ENCODE results near the gene CDC42.

Gene CDC42

GRCh38 chr1:22077728-22078127 is 25.2 kb downstream of the CDC42 start:
- Histone ChIP-seq H4K12ac (ENCODE audit: low read depth, low read length) (no peak overlapping the region), H4K8ac (ENCODE audit: low read depth, low read length) (no peak overlapping the region), H2BK12ac (ENCODE audit: low read length) (no peak overlapping the region), H2AK5ac (ENCODE audit: low read length) (no peak overlapping the region), H3K36me3 (ENCODE audit: control insufficient read depth in 1 of 2, insufficient read depth in 2 of 2, low read length in 2 of 2) (peaks cover 6 to 14% of the 10 kb centered on the region in 2 experiments), H2BK120ac (ENCODE audit: insufficient read depth, low read length, poor library complexity) (no peak overlapping the region), H3K14ac (ENCODE audit: low read length) (no peak overlapping the region), H3K4ac (ENCODE audit: low read depth, low read length) (peak overlapping the region; percentile 93), H3K27ac (ENCODE audit: low read depth, low read length) (no peak overlapping the region), H3K79me2 (ENCODE audit: control insufficient read depth, insufficient read depth, low read length, poor library complexity) (peaks cover 18% of the 10 kb centered on the region), H3K4me1 (ENCODE audit: control insufficient read depth in 1 of 2, insufficient read depth in 2 of 2, low read length in 2 of 2) (peaks cover 2 to 4% of the 10 kb centered on the region in 2 experiments), H3K27me3 (ENCODE audit: insufficient read depth, low read length) (no peaks in the 10 kb centered on the region), H3K23ac (ENCODE audit: low read length) (peak overlapping the region; percentile 1), H2BK5ac (ENCODE audit: low read depth, low read length, poor library complexity) (no peak overlapping the region), H3K79me1 (ENCODE audit: low read length) (no peaks in the 10 kb centered on the region), H2AFZ (ENCODE audit: insufficient read depth, low read length, poor library complexity) (no peak overlapping the region), H3K18ac (ENCODE audit: low read length) (no peak overlapping the region), H3K4me2 (ENCODE audit: low read length) (no peak overlapping the region), H4K91ac (ENCODE audit: low read depth, low read length) (no peak overlapping the region), H3K9me3 (ENCODE audit: insufficient read depth, low read depth, low read length) (no peaks in the 10 kb centered on the region), H3K9ac (ENCODE audit: low read length) (no peak overlapping the region), H3K4me3 (ENCODE audit: low read depth, low read length) (no peak overlapping the region)
- DNase-seq = peak in 1 of 2 donors; percentile 26
- WGBS (ENCODE audit: extremely low coverage, insufficient coverage, insufficient read length) = no CpG with 5 or more reads among the region's 5 CpGs

GRCh38 chr1:22078133-22078532 is 25.6 kb downstream of the CDC42 start:
- H2AK5ac ChIP-seq (ENCODE audit: low read length) = no peak overlapping the region
- no peak overlapping the region for H3K4me2 ChIP-seq (ENCODE audit: low read length)
- H2BK120ac ChIP-seq (ENCODE audit: insufficient read depth, low read length, poor library complexity) = no peak overlapping the region
- peaks cover 9 to 17% of the 10 kb centered on the region in 2 experiments for H3K36me3 ChIP-seq (ENCODE audit: control insufficient read depth in 1 of 2, insufficient read depth in 2 of 2, low read length in 2 of 2)
- H3K18ac ChIP-seq (ENCODE audit: low read length) = no peak overlapping the region
- H2AFZ ChIP-seq (ENCODE audit: insufficient read depth, low read length, poor library complexity) = no peak overlapping the region
- H2BK5ac ChIP-seq (ENCODE audit: low read depth, low read length, poor library complexity) = no peak overlapping the region
- H3K79me1 ChIP-seq (ENCODE audit: low read length) = no peaks in the 10 kb centered on the region
- H3K9ac ChIP-seq (ENCODE audit: low read length) = no peak overlapping the region
- peaks cover 18% of the 10 kb centered on the region for H3K79me2 ChIP-seq (ENCODE audit: control insufficient read depth, insufficient read depth, low read length, poor library complexity)
- H3K14ac ChIP-seq (ENCODE audit: low read length) = no peak overlapping the region
- no peak overlapping the region for H3K4me3 ChIP-seq (ENCODE audit: low read depth, low read length)
- H4K8ac ChIP-seq (ENCODE audit: low read depth, low read length) = no peak overlapping the region
- H4K12ac ChIP-seq (ENCODE audit: low read depth, low read length) = no peak overlapping the region
- WGBS (ENCODE audit: extremely low coverage, insufficient coverage, insufficient read length) = no CpG with 5 or more reads among the region's 2 CpGs
- peaks cover 2 to 4% of the 10 kb centered on the region in 2 experiments for H3K4me1 ChIP-seq (ENCODE audit: control insufficient read depth in 1 of 2, insufficient read depth in 2 of 2, low read length in 2 of 2)
- H3K27ac ChIP-seq (ENCODE audit: low read depth, low read length) = no peak overlapping the region
- no peaks in the 10 kb centered on the region for H3K9me3 ChIP-seq (ENCODE audit: insufficient read depth, low read depth, low read length)
- no peak overlapping the region for H3K23ac ChIP-seq (ENCODE audit: low read length)
- H4K91ac ChIP-seq (ENCODE audit: low read depth, low read length) = no peak overlapping the region
- H3K4ac ChIP-seq (ENCODE audit: low read depth, low read length) = no peak overlapping the region
- H2BK12ac ChIP-seq (ENCODE audit: low read length) = no peak overlapping the region
- DNase-seq = no peak
- no peaks in the 10 kb centered on the region for H3K27me3 ChIP-seq (ENCODE audit: insufficient read depth, low read length)

GRCh38 chr1:22080191-22080590 is 27.7 kb downstream of the CDC42 start:
- Histone ChIP-seq H3K36me3 (ENCODE audit: control insufficient read depth in 1 of 2, insufficient read depth in 2 of 2, low read length in 2 of 2) (peaks cover 9 to 19% of the 10 kb centered on the region in 2 experiments), H3K79me1 (ENCODE audit: low read length) (no peaks in the 10 kb centered on the region), H3K14ac (ENCODE audit: low read length) (no peak overlapping the region), H4K91ac (ENCODE audit: low read depth, low read length) (no peak overlapping the region), H3K9me3 (ENCODE audit: insufficient read depth, low read depth, low read length) (no peaks in the 10 kb centered on the region), H4K8ac (ENCODE audit: low read depth, low read length) (no peak overlapping the region), H3K27me3 (ENCODE audit: insufficient read depth, low read length) (no peaks in the 10 kb centered on the region), H3K27ac (ENCODE audit: low read depth, low read length) (no peak overlapping the region), H2AK5ac (ENCODE audit: low read length) (no peak overlapping the region), H2BK12ac (ENCODE audit: low read length) (no peak overlapping the region), H3K9ac (ENCODE audit: low read length) (no peak overlapping the region), H2BK5ac (ENCODE audit: low read depth, low read length, poor library complexity) (no peak overlapping the region), H2BK120ac (ENCODE audit: insufficient read depth, low read length, poor library complexity) (no peak overlapping the region), H4K12ac (ENCODE audit: low read depth, low read length) (no peak overlapping the region), H3K4me2 (ENCODE audit: low read length) (no peak overlapping the region), H3K4me3 (ENCODE audit: low read depth, low read length) (no peak overlapping the region), H3K79me2 (ENCODE audit: control insufficient read depth, insufficient read depth, low read length, poor library complexity) (peaks cover 12% of the 10 kb centered on the region), H3K4me1 (ENCODE audit: control insufficient read depth in 1 of 2, insufficient read depth in 2 of 2, low read length in 2 of 2) (peaks cover 0 to 2% of the 10 kb centered on the region in 2 experiments), H3K23ac (ENCODE audit: low read length) (no peak overlapping the region), H3K18ac (ENCODE audit: low read length) (no peak overlapping the region), H3K4ac (ENCODE audit: low read depth, low read length) (no peak overlapping the region), H2AFZ (ENCODE audit: insufficient read depth, low read length, poor library complexity) (no peak overlapping the region)
- WGBS (ENCODE audit: extremely low coverage, insufficient coverage, insufficient read length) = no CpG with 5 or more reads among the region's 2 CpGs
- no peak for DNase-seq

- Histone ChIP-seq H2AFZ (ENCODE audit: insufficient read depth, low read length, poor library complexity) (no peak overlapping the region), H4K91ac (ENCODE audit: low read depth, low read length) (no peak overlapping the region), H3K23ac (ENCODE audit: low read length) (no peak overlapping the region), H2AK5ac (ENCODE audit: low read length) (no peak overlapping the region), H3K27me3 (ENCODE audit: insufficient read depth, low read length) (no peaks in the 10 kb centered on the region), H3K79me1 (ENCODE audit: low read length) (no peaks in the 10 kb centered on the region), H3K79me2 (ENCODE audit: control insufficient read depth, insufficient read depth, low read length, poor library complexity) (peaks cover 2% of the 10 kb centered on the region), H3K9ac (ENCODE audit: low read length) (no peak overlapping the region), H3K18ac (ENCODE audit: low read length) (no peak overlapping the region), H2BK12ac (ENCODE audit: low read length) (no peak overlapping the region), H2BK120ac (ENCODE audit: insufficient read depth, low read length, poor library complexity) (no peak overlapping the region), H4K8ac (ENCODE audit: low read depth, low read length) (no peak overlapping the region), H2BK5ac (ENCODE audit: low read depth, low read length, poor library complexity) (no peak overlapping the region), H3K4ac (ENCODE audit: low read depth, low read length) (peak overlapping the region; percentile 64), H3K27ac (ENCODE audit: low read depth, low read length) (no peak overlapping the region), H3K4me1 (ENCODE audit: control insufficient read depth in 1 of 2, insufficient read depth in 2 of 2, low read length in 2 of 2) (no peaks in the 10 kb centered on the region), H3K9me3 (ENCODE audit: insufficient read depth, low read depth, low read length) (no peaks in the 10 kb centered on the region), H3K4me2 (ENCODE audit: low read length) (no peak overlapping the region), H4K12ac (ENCODE audit: low read depth, low read length) (no peak overlapping the region), H3K14ac (ENCODE audit: low read length) (no peak overlapping the region), H3K4me3 (ENCODE audit: low read depth, low read length) (no peak overlapping the region), H3K36me3 (ENCODE audit: control insufficient read depth in 1 of 2, insufficient read depth in 2 of 2, low read length in 2 of 2) (peaks cover 1 to 14% of the 10 kb centered on the region in 2 experiments)
- WGBS (ENCODE audit: extremely low coverage, insufficient coverage, insufficient read length) = no CpG with 5 or more reads among the region's 2 CpGs
- no peak for DNase-seq
Measured at GRCh38 chr1:22088331-22088730, 35.8 kb downstream of the CDC42 start.
